ENCODE data around the gene ZBTB38.

- TF ChIP-seq EP300 (IDR thresholded peaks at IDR 0.05) (no peak), CTCF (IDR thresholded peaks at IDR 0.05) (no peak), POLR2AphosphoS5 (IDR thresholded peaks at IDR 0.05) (no peak), POLR2A (IDR thresholded peaks at IDR 0.05) (no peak)
Observed at GRCh38 chr3:141328286-141329166, 39.8 kb upstream of the ZBTB38 start.

Data from suprapubic skin (tissue), 4 donors.